GM19452 (cell line): ENCODE measurements around the gene MAMSTR.
"Not testable (repeated sequence)": the region's sequence is repeated elsewhere in the genome, so short reads cannot be mapped to it uniquely, and the experiment has no call there.

Source experiments
- ATAC-seq: cut with Tn5 transposase; IDR thresholded peaks from one replicate; pipeline ENCODE4 v1.9.1; 2021; ENCODE audit not compliant: unreplicated experiment

The MAMSTR gene

GRCh38 chr19:48687776-48688175, 31.7 kb downstream of the MAMSTR start:
- no peak for ATAC-seq

GRCh38 chr19:48686637-48687036, 32.9 kb downstream of the MAMSTR start:
- not testable (repeated sequence) for ATAC-seq

GRCh38 chr19:48686088-48686487, 33.4 kb downstream of the MAMSTR start:
- no peak for ATAC-seq

- no peak for ATAC-seq
These were observed 33.9 kb downstream of the MAMSTR start for GRCh38 chr19:48685583-48685982.

- ATAC-seq, result no peak
These were observed 36.2 kb downstream of the MAMSTR start for GRCh38 chr19:48683349-48683748.

- ATAC-seq, result no peak
These were observed 38.4 kb downstream of the MAMSTR start for GRCh38 chr19:48681127-48681470.

- ATAC-seq, result no peak
These were observed 38.9 kb downstream of the MAMSTR start for GRCh38 chr19:48680436-48681126.

- ATAC-seq, result not testable (repeated sequence)
These were observed 39.5 kb downstream of the MAMSTR start for GRCh38 chr19:48680006-48680405.

GRCh38 chr19:48678201-48678600, 41.3 kb downstream of the MAMSTR start:
- no peak for ATAC-seq

- ATAC-seq, result no peak
These were observed 42.6 kb downstream of the MAMSTR start for GRCh38 chr19:48676887-48677286.

- no peak for ATAC-seq
These were observed 43.0 kb downstream of the MAMSTR start for GRCh38 chr19:48676487-48676886.

- ATAC-seq, result no peak
These were observed 44.4 kb downstream of the MAMSTR start for GRCh38 chr19:48674921-48675824.

- no peak for ATAC-seq
These were observed 45.2 kb downstream of the MAMSTR start for GRCh38 chr19:48674216-48674809.

- ATAC-seq, result no peak
These were observed 46.0 kb downstream of the MAMSTR start for GRCh38 chr19:48673436-48674100.

- no peak for ATAC-seq
These were observed 46.5 kb downstream of the MAMSTR start, which contains the start of gene NTN5 for GRCh38 chr19:48672994-48673393. TSS of gene NTN5 (minus strand) at chr19:48673017. CDS start at chr19:48670986, 2,031 bp downstream.

- ATAC-seq, result no peak
These were observed 48.0 kb downstream of the MAMSTR start for GRCh38 chr19:48671446-48671995.

- no peak for ATAC-seq
These were observed 48.7 kb downstream of the MAMSTR start for GRCh38 chr19:48670699-48671445.

- no peak for ATAC-seq
These were observed 49.4 kb downstream of the MAMSTR start for GRCh38 chr19:48669903-48670668.

GRCh38 chr19:48668761-48669160, 50.8 kb downstream of the MAMSTR start:
- no peak for ATAC-seq
